ENCODE data around the gene SECTM1. TPM values are rescaled to one million over a fixed set of nuclear protein-coding genes. Genes with fewer than 3 reads are reported as not detected.

SECTM1 gene
- total and polyA plus RNA-seq, 9 of the 15 experiments (the other 6 are each of a cell fraction or from before 2014, with no cell fraction given), result 0.11 to 0.46 (median 0.18) TPM; not detected in 6

GRCh38 chr17:82346342-82347300 is 13.1 kb upstream of the SECTM1 start (continued):
- TF ChIP-seq ATF6 (CRISPR knock-in tag; IDR thresholded peaks at IDR 0.05), result no peak
- TF ChIP-seq MCM3 (IDR thresholded peaks at IDR 0.05), result no peak
- TF ChIP-seq, protein P1, sequence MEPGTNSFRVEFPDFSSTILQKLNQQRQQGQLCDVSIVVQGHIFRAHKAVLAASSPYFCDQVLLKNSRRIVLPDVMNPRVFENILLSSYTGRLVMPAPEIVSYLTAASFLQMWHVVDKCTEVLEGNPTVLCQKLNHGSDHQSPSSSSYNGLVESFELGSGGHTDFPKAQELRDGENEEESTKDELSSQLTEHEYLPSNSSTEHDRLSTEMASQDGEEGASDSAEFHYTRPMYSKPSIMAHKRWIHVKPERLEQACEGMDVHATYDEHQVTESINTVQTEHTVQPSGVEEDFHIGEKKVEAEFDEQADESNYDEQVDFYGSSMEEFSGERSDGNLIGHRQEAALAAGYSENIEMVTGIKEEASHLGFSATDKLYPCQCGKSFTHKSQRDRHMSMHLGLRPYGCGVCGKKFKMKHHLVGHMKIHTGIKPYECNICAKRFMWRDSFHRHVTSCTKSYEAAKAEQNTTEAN (CRISPR knock-in tag; IDR thresholded peaks at IDR 0.05), result 0 out of 2 replicates have a peak, but pooled peaks have one; percentile 24
- TF ChIP-seq, protein P2, sequence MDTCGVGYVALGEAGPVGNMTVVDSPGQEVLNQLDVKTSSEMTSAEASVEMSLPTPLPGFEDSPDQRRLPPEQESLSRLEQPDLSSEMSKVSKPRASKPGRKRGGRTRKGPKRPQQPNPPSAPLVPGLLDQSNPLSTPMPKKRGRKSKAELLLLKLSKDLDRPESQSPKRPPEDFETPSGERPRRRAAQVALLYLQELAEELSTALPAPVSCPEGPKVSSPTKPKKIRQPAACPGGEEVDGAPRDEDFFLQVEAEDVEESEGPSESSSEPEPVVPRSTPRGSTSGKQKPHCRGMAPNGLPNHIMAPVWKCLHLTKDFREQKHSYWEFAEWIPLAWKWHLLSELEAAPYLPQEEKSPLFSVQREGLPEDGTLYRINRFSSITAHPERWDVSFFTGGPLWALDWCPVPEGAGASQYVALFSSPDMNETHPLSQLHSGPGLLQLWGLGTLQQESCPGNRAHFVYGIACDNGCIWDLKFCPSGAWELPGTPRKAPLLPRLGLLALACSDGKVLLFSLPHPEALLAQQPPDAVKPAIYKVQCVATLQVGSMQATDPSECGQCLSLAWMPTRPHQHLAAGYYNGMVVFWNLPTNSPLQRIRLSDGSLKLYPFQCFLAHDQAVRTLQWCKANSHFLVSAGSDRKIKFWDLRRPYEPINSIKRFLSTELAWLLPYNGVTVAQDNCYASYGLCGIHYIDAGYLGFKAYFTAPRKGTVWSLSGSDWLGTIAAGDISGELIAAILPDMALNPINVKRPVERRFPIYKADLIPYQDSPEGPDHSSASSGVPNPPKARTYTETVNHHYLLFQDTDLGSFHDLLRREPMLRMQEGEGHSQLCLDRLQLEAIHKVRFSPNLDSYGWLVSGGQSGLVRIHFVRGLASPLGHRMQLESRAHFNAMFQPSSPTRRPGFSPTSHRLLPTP (IDR thresholded peaks at IDR 0.05; ENCODE audit: borderline replicate concordance, extremely low read depth, insufficient read length), result no peak
- 0 out of 2 replicates have a peak, but pooled peaks have one; percentile 50 for TF ChIP-seq HDAC8 (tag; IDR thresholded peaks at IDR 0.05)
- no peak for TF ChIP-seq MBD1 (CRISPR knock-in tag; IDR thresholded peaks at IDR 0.05)
- TF ChIP-seq NR2C1 (IDR thresholded peaks at IDR 0.05), result no peak
- TF ChIP-seq NR2C1 (tag; IDR thresholded peaks at IDR 0.05), result peak; percentile 52; the same call in 1 of the 2 replicates
- TF ChIP-seq, protein P3, sequence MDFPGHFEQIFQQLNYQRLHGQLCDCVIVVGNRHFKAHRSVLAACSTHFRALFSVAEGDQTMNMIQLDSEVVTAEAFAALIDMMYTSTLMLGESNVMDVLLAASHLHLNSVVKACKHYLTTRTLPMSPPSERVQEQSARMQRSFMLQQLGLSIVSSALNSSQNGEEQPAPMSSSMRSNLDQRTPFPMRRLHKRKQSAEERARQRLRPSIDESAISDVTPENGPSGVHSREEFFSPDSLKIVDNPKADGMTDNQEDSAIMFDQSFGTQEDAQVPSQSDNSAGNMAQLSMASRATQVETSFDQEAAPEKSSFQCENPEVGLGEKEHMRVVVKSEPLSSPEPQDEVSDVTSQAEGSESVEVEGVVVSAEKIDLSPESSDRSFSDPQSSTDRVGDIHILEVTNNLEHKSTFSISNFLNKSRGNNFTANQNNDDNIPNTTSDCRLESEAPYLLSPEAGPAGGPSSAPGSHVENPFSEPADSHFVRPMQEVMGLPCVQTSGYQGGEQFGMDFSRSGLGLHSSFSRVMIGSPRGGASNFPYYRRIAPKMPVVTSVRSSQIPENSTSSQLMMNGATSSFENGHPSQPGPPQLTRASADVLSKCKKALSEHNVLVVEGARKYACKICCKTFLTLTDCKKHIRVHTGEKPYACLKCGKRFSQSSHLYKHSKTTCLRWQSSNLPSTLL (IDR thresholded peaks at IDR 0.05), result no peak
- no peak for TF ChIP-seq MED1 (CRISPR knock-in tag; IDR thresholded peaks at IDR 0.05; ENCODE audit: borderline replicate concordance)
- TF ChIP-seq ZNF589 (CRISPR knock-in tag; IDR thresholded peaks at IDR 0.05; ENCODE audit: low read depth), result no peak
- no peak for TF ChIP-seq ZNF408 (CRISPR knock-in tag; IDR thresholded peaks at IDR 0.05; ENCODE audit: low read depth)
- TF ChIP-seq ZNF696 (CRISPR knock-in tag; conservative IDR thresholded peaks at IDR 0.05), result no peak
- 0 out of 2 replicates have a peak, but pooled peaks have one; percentile 11 for TF ChIP-seq DPF2 (IDR thresholded peaks at IDR 0.05)
- peak; percentile 59 for TF ChIP-seq ZBTB17 (CRISPR knock-in tag; IDR thresholded peaks at IDR 0.05)
- no peak for TF ChIP-seq NFIC (IDR thresholded peaks at IDR 0.05)
